Kidney epithelial cell (primary cell): ENCODE data around the gene EIF2S2. TPM values are rescaled to one million over a fixed set of nuclear protein-coding genes. Genes with fewer than 3 reads are reported as not detected.

Experiments used
- DNase-seq: peaks from one replicate; pipeline ENCODE4 v3.0.0-alpha.2; 2010; ENCODE audit warnings: low read depth
- H3K27me3 ChIP-seq: 2 replicates; pipeline ENCODE4 v1.6.0; 2011; ENCODE audit warnings: low read length; ENCODE audit not compliant: control insufficient read depth, insufficient read depth
- H3K36me3 ChIP-seq: 2 replicates; pipeline ENCODE4 v1.5.1; 2011; ENCODE audit warnings: low read length; ENCODE audit not compliant: control insufficient read depth, insufficient read depth
- H3K4me3 ChIP-seq: 2 replicates; pipeline ENCODE4 v1.5.1; 2011; ENCODE audit warnings: low read depth, mild to moderate bottlenecking, control low read depth, low read length
- total RNA-seq: library from RNA; depleted of rRNA; stranded (reverse); fragments of >200 nt; gene quantifications from 2 replicates; pipeline ENCODE4 v1.2.3, GENCODE V29; 2015
- TF ChIP-seq, protein P1 (sequence below): IDR thresholded peaks from 2 replicates; pipeline ENCODE4 v1.5.1; 2011; ENCODE audit warnings: mild to moderate bottlenecking, moderate library complexity, low read length, control low read depth, inconsistent platforms; ENCODE audit not compliant: insufficient read depth, poor library complexity, severe bottlenecking

The EIF2S2 gene
- total RNA-seq, 1 donor from 2014 or later = 132 TPM

DNA sequence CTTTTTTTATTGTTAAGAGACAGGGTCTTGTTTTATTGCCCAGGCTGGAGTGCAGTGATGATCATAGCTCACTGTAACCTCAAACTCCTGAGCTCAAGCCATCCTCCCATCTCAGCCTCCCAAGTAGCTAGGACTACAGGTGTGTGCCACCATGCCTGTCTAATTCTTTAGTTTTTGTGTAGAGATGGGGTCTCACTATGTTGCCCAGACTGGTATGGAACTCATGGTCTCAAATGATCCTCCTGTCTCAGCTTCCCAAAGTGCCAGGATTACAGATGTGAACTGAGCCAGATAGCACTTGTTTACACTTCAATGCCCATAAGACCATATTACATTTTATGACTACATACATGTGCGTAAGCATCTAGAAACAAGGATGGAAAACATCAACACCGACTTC, 18.1 kb downstream of the EIF2S2 start:
- no peak for DNase-seq
- TF ChIP-seq, protein P1, sequence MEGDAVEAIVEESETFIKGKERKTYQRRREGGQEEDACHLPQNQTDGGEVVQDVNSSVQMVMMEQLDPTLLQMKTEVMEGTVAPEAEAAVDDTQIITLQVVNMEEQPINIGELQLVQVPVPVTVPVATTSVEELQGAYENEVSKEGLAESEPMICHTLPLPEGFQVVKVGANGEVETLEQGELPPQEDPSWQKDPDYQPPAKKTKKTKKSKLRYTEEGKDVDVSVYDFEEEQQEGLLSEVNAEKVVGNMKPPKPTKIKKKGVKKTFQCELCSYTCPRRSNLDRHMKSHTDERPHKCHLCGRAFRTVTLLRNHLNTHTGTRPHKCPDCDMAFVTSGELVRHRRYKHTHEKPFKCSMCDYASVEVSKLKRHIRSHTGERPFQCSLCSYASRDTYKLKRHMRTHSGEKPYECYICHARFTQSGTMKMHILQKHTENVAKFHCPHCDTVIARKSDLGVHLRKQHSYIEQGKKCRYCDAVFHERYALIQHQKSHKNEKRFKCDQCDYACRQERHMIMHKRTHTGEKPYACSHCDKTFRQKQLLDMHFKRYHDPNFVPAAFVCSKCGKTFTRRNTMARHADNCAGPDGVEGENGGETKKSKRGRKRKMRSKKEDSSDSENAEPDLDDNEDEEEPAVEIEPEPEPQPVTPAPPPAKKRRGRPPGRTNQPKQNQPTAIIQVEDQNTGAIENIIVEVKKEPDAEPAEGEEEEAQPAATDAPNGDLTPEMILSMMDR = no peak
- Histone ChIP-seq H3K27me3 (no peaks in the 10 kb centered on the region), H3K36me3 (peaks cover 4% of the 10 kb centered on the region), H3K4me3 (no peak overlapping the region)

DNA sequence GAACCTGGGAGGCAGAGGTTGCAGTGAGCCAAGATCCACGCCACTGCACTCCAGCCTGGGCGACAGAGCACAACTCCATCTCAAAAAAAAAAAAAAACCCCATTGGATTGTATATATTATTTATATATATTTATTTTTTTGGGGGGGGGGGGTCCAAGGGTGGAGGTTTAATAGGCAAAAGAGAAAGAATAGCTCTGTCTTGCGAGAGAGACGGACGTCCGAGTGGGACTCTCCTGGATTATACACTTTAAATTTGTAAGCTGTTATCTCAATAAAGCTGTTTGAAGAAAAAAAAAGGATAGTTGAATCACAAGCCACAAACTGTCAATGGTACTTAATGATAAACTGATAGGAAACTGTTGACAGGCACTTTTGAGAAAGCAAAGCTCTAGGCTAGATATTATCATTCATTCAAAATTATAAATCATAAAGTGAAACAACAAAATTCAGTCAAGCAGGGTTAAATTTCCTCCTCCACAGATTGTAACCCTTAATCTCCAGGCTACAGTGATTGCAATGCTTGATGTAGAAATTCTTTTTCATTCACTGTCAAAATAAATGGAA, 20.3 kb downstream of the EIF2S2 start:
- H3K4me3 ChIP-seq = no peak overlapping the region
- TF ChIP-seq, protein P1 = no peak
- no peaks in the 10 kb centered on the region for H3K27me3 ChIP-seq
- H3K36me3 ChIP-seq = peaks cover 5% of the 10 kb centered on the region
- no peak for DNase-seq

DNA sequence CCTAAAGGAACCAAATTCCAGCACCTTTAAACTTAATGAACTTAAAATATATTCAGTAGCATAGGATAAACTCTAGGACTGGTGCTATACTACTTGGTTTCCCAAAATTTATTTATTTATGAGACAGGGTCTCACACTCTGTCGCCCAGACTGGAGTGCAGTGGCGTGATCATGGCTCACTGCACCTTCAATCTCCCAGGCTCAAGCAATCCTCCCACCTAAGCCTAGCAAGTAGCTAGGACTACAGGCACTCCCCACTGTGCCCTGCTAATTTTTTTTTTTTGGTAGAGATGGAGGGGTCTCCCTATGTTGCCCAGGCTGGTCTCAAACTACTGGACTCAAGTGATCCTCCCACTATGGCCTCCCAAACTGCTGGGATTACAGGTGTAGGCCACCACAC, 21.4 kb downstream of the EIF2S2 start:
- Histone ChIP-seq H3K27me3 (no peaks in the 10 kb centered on the region), H3K36me3 (peaks cover 3% of the 10 kb centered on the region), H3K4me3 (no peak overlapping the region)
- DNase-seq = no peak
- TF ChIP-seq, protein P1 = no peak

DNA sequence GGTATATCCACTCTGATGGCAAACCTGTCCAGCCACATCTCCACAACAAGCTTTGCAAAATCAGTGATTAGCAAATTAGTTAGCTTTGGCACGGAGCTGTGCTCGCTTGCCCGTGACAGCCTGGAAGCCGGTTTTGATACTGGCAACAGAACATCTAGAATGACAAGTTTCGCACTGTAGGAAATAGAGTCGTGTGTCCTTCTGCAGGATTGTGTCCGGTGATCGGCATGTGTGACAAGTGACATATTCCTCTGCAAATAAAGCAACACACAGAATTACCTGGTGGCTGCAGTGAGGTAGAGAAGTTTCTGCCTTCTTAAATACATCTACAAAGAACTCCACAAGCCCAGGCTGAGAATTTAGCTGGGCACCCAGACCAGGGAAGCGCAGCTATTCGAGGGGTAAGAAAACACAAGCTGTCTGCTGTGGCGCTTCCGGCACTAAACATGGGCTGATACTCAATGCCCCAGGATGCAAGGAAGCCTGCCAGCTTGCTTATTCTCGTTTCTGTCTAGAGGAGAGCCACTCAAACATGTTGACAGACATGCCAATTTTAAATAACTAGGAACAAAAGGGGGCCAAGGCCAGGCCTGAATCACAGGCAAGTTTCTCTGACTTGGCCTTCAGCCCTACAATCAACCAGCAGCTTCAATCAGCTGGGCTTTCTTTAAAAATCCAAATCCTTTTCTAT, 22.2 kb downstream of the EIF2S2 start:
- TF ChIP-seq, protein P1 = no peak
- peaks cover 3% of the 10 kb centered on the region for H3K36me3 ChIP-seq
- no peaks in the 10 kb centered on the region for H3K27me3 ChIP-seq
- H3K4me3 ChIP-seq = no peak overlapping the region
- no peak for DNase-seq

DNA sequence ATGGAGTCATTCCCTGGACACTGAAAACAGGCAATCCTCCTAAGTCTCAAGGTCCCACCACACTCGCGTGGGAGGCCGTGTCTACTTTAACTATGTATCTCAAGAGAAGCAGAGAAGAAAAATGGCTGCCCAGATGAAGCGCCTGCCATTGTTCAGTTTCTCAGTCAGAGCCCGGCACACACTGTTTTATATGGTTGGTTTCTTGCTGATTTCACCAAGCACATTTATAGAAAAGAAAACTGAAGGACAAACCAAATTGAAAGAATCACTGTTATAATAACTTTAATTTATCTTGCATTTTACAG, 22.9 kb downstream of the EIF2S2 start:
- H3K4me3 ChIP-seq = no peak overlapping the region
- TF ChIP-seq, protein P1 = no peak
- peaks cover 2% of the 10 kb centered on the region for H3K36me3 ChIP-seq
- no peaks in the 10 kb centered on the region for H3K27me3 ChIP-seq
- DNase-seq = no peak
